Measurements from ENCODE around the gene ADCY3. TPM values are rescaled to one million over a fixed set of nuclear protein-coding genes. Genes with fewer than 3 reads are reported as not detected.

ADCY3 gene
- total RNA-seq, 1 experiment from 2014 or later: 39.5 TPM

GRCh38 chr2:24885221-24886125, 34.6 kb downstream of the ADCY3 start:
- no peaks in the 10 kb centered on the region for H4K20me1 ChIP-seq (ENCODE audit: control insufficient read depth, insufficient read depth, insufficient read length)
- H3K9ac ChIP-seq (ENCODE audit: extremely low read depth, insufficient read length, low read length): no peak overlapping the region
- no peaks in the 10 kb centered on the region for H3K9me3 Mint-ChIP-seq
- no peak overlapping the region for H3K4me3 Mint-ChIP-seq
- H3K4me2 ChIP-seq (ENCODE audit: insufficient read depth, insufficient read length, low read length): no peak overlapping the region
- no peak overlapping the region for H4K91ac ChIP-seq (ENCODE audit: insufficient read length, low read depth, low read length)
- no peak overlapping the region for H2BK15ac ChIP-seq (ENCODE audit: low read depth, low read length)
- H2BK5ac ChIP-seq (ENCODE audit: insufficient read length, low read length): no peak overlapping the region
- H3T11ph ChIP-seq (ENCODE audit: low read length): no peak overlapping the region
- H3K18ac ChIP-seq (ENCODE audit: insufficient read length, low read depth, low read length): no peak overlapping the region
- H2BK120ac ChIP-seq (ENCODE audit: low read depth, low read length, poor library complexity, severe bottlenecking): no peak overlapping the region
- peaks cover 0 to 4% (median 0%) of the 10 kb centered on the region in 3 experiments; a peak in 2 of 7 replicates for H3K36me3 Mint-ChIP-seq (ENCODE audit: insufficient read depth in 1 of 3, low read depth in 3 of 3)
- peak overlapping the region; percentile 14 to 77 (median 71); a peak in 4 of 7 replicates for H3K27ac Mint-ChIP-seq
- H2AK5ac ChIP-seq (ENCODE audit: insufficient read length, low read length): no peak overlapping the region
- H2BK20ac ChIP-seq (ENCODE audit: low read depth, low read length, poor library complexity, severe bottlenecking): no peak overlapping the region
- H2AFZ ChIP-seq (ENCODE audit: low read length): no peak overlapping the region
- no peak overlapping the region for H3K14ac ChIP-seq (ENCODE audit: insufficient read depth, low read length)
- WGBS (ENCODE audit: extremely low coverage, insufficient read length, low lambda C conversion rate): no CpG with 5 or more reads among the region's 11 CpGs
- no peak overlapping the region for H3K23ac ChIP-seq (ENCODE audit: insufficient read length, low read depth, low read length)
- H3K23me2 ChIP-seq (ENCODE audit: insufficient read length, low read depth, low read length, poor library complexity, severe bottlenecking): no peaks in the 10 kb centered on the region
- no peak for DNase-seq
- H3K79me2 ChIP-seq (ENCODE audit: insufficient read depth, low read length): no peaks in the 10 kb centered on the region
- no peak for TF ChIP-seq CTCF (conservative IDR thresholded peaks at IDR 0.05)
- no peak overlapping the region for H3K27ac ChIP-seq (ENCODE audit: insufficient read length, low read depth, low read length)
- no peak overlapping the region for H2BK12ac ChIP-seq (ENCODE audit: insufficient read length, low read depth, low read length)
- no peak overlapping the region for H3K4ac ChIP-seq (ENCODE audit: low read depth, low read length)
- H4K5ac ChIP-seq (ENCODE audit: insufficient read length, low read depth, low read length): no peak overlapping the region
- no peaks in the 10 kb centered on the region for H3K27me3 Mint-ChIP-seq (ENCODE audit: low read depth)
- no peaks in the 10 kb centered on the region for H3K79me1 ChIP-seq (ENCODE audit: insufficient read depth, low read depth, low read length, poor library complexity, severe bottlenecking)
- H3K4me1 ChIP-seq (ENCODE audit: insufficient read depth, low read length): no peaks in the 10 kb centered on the region; the same call in 1 of the 2 replicates
- no peaks in the 10 kb centered on the region for H3K9me3 ChIP-seq (ENCODE audit: control insufficient read depth, low read depth, low read length)
- no peak overlapping the region for H4K8ac ChIP-seq (replicated peaks; ENCODE audit: insufficient read length, low read depth, low read length)
- no peak overlapping the region for H3K56ac ChIP-seq (ENCODE audit: insufficient read length, low read depth, low read length)
- peaks cover 11 to 16% of the 10 kb centered on the region in 2 experiments for H3K4me1 Mint-ChIP-seq
- H3K27me3 ChIP-seq (ENCODE audit: insufficient read depth, low read length): no peaks in the 10 kb centered on the region

Data from H9 (cell line).